NCI-H446 treated with DMSO at 0.1 percent for 48 hours (cell line): ENCODE data around the gene COL28A1.
A peak's percentile ranks its signal among the peaks of the same experiment; 100 is the strongest.
"Not testable (repeated sequence)": the region's sequence is repeated elsewhere in the genome, so short reads cannot be mapped to it uniquely, and the experiment has no call there.

ENCODE experiments used
- DNase-seq: peaks from one replicate; lab custom pipeline; 2025; lab: John Stamatoyannopoulos, UW

Gene COL28A1

DNA sequence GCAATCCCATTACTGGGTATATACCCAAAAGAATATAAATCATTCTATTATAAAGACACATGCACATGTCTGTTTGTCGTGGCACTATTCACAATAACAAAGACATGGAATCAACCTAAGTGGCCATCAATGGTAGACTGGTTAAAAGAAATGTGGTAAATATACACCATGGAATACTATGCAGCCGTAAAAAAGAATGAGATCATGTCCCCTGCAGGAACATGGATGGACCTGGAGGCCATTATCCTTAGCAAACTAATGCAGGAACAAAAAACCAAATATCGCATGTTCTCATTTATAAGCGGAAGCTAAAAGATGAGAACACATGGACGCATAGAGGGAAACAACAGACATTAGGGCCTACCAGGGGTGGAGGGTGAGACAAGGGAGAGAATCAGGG is 25.9 kb upstream of the COL28A1 start:
- not testable (repeated sequence) for DNase-seq

DNA sequence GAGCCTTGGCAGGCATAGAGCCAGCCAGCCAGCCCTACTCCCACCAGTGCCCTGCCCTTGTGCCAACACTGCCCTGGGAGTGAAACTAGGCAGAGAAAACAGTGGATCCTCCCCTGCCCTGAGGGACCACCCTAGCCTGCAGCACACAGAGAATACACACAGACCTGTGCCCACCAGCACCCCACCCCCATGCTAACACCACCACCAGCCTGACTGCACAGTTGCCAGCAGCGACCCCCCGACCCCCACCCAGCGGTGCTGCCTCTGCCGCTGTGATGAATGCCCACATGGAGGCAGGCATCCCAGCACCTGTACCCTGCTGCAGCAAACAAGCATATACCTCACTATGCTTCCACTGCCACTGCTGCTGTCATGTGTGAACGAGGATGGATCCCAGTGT is 21.6 kb upstream of the COL28A1 start:
- no peak for DNase-seq

DNA sequence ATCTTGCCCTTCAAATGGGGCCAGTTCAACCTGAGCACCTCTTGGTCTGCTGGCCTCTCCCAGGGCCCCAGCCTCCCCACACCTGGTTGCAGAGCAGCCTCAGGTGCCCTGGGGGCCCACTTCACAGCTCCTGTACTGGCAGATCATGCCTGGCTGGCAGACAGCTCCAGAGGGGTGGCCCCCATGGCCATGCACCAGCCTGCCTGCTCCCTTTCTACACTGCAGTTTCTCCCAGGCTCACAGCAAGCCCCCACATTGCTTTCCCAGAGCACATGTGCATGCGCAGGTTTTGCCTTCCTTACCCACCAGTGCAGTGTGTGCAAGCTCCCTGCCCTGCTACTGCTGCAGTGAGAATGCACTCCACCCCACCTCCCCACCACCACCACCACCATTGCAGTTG is 21.2 kb upstream of the COL28A1 start:
- no peak for DNase-seq

DNA sequence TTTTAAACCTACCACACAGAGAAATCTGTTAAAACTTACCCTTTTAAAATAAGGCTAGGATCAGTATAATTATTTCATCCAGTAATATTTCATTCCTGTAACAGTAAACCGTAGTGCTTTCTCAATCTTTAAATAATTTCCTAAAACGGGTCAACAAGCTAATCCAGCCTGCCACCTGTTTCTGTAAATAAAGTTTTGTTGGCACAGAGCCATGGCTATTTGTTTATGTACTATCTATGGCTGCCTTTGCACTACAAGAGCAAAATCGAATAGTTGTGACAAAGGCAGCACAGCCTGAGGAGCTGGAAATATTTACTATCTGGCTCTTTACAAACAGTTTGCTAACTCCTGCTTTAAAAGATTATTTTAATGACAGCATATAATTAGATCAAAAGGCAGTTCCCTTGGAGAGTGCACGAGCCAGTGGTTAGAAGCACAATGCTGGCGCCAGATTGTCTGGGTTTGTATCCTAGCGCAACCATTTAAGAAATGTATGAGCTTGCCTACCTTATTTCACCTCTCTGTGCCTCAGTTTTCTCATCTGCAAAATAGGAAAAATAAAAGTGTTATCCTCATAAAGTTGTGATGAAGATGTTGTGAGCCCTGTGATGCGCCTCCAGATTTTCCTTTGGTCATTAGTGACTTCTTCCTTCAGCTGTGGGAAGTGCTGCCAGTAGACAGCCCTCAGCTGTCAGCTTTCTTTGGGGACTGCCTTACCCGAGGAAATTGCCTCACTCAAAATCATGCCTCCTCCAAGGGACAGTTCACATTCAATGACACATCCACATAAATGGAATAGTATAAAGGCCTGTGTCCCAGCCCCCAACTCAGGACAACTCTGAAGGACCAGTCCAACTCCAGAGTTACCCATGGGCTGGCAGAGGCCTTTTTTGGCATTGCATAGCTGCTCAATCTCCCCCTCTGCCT is 19.2 kb upstream of the COL28A1 start:
- DNase-seq: peak; percentile 24

DNA sequence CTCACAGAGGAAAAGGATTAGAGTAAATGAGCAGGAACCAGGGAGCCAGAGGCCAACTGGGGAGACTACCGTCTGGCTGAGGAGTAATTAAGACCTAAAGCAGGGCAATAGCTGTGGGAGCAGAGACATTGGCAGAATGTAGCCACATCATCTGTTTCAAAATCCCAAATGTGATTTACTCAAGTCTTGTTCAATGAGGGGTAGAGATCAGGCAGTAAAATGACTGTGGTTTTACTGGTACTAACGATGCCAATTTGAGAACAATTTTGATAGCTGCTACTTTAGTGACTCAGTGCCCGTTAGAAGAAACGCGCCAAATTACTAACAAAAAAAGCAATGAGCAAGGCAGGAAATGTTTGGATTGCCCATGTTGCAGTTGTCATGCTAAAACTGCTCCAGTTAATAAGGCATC is 18.4 kb upstream of the COL28A1 start:
- peak; percentile 57 for DNase-seq

DNA sequence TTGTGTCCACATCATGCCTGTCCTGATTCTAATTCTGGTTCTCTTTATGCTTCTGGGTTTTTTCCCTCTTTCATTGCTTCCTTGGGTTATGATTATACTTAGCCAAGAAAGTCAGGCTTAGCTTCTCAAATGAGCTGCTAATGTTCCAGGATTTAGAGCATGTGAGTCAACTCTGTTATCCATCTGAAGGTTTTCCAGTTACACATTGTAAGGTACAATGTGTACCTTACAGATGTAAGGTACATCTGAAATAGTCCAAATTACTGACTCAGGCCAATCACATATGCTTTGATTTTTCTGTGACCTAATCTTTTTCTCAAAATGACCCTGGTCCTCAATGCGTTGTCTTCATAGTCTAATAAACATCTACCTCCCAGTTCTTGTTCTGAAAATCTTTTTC is 17.7 kb upstream of the COL28A1 start:
- DNase-seq: no peak

DNA sequence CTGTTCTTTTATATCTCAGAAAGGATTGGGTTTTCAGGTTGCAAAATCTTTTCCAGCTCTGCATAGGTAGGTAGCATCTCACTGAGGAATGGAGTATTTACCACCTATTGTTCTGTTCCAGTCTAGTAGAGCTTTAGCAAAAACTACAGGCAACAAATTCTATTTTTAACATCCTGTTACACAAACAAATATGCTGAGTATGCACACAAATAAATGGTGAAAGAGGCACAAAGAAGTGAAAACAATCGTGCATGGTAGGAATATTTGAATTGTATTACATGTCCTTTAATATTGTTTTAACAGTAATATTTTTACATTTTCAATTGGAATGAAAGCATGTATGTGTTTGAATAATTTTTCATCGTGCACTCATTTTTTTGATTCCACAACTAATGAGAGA is 16.5 kb upstream of the COL28A1 start:
- no peak for DNase-seq

DNA sequence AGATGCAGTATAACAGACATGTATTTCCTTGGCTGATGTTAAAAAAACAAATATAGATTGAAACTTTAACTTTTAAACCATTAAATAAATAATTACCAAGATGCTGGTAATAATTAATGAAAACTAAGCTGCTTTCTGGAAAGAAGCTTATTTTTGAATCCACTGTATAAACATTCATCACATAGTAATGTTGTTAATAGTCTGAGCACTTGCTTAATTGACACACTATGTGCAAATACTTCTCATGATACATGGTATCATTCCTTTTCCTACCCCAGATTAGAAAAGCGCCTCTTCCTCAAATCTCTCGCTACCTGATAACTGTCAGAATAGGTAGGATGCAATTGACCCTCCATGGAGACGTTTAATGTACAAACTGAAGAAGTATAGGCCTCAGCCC is 15.0 kb upstream of the COL28A1 start:
- DNase-seq: no peak

DNA sequence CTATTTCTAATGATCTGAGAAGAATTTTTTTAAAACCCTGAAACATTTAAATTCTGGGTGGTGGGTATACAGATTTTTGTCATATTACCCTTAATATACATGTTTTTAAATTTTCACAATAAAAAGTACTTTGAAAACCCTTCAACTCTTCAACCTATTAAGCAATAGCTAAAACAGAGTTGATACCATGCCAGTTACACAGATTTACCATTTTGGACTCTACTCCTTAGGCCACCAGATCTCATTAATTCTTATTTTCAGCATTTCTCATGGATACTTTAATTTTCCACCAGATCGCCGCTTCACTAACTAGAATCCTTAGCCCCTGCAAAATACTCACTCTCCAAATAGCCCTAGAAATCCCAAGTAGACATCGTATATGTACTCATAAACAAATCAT is 12.7 kb upstream of the COL28A1 start:
- DNase-seq: no peak

DNA sequence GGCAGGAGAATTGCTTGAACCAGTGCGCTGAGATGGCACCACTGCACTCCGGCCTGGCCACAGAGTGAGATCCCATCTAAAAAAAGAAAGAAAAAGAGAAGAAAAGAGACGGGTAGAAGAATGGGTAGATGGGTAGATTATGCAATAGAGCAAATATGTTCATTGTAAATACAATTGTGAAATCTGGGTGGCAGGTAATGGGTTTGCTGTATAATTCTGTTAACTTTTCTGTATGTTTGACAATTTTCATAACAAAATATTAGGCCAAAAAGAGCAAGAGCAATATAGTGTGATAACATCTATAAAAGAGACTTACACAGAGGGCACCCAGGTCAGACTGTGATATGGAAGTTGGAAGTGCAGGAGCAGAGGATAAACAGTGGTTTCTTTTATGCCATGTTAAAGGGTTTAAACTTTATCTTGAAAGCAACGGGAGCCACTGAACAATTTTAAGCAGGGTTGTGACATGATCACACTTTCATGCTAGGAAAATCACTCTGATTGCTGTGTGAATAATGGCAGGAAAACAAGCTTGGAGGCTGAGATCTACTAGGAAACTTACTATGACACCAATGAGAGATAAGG is 6.7 kb upstream of the COL28A1 start:
- DNase-seq: no peak

DNA sequence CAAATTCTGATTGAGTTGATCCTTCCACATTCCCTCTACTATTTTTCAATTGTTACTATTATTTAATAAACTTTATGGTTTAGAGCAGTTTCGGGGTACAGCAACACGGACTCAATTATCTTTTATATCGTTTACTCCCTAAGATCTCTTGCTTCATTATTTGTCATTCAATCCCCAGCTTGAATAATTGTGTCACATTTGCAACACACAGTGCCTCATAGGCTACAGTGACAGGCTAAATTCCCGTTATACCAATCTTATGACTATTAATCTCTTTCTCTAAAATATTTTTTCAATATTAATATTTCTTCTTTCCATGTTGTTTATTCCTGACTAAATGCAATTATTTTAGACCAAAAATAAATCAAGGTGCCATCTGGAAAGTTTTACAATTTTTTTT is 4.0 kb upstream of the COL28A1 start:
- DNase-seq: no peak

DNA sequence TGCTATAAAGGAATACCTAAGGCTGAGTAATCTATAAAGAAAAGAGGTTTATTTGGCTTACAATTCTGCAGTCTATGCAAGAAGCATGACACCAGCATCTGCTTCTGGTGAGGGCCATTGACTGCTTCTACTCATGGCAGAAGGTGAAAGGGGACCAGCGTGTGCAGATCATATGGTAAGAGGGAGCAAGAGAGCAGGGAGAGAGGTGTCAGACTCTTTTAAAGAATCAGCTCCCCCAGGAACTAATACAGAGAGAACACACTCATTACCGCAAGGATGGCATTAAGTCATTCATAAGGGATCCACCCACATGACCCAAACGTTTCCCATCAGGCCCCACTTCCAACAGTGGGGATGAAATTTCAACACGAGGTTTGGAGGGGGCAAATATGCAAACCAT is 3.5 kb upstream of the COL28A1 start:
- no peak for DNase-seq

DNA sequence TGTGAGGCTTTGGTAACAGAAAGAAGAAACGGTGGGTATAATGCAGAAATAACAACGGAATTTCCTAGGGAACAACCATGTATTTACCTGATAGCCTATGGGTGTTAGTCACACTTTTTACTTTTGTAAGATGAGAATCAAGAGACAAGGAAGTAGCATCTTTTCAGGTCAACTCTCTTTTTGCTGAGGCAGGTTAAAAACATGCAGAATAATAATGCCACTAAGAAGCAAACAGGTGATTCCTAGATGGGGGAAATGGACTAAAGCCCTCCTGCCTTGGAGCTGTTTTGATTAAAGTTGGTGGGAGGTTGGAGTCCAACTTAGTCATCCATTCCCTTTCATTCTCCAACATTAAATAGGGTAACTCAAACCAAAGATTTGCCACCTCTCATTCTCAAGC is 2.0 kb upstream of the COL28A1 start:
- no peak for DNase-seq

DNA sequence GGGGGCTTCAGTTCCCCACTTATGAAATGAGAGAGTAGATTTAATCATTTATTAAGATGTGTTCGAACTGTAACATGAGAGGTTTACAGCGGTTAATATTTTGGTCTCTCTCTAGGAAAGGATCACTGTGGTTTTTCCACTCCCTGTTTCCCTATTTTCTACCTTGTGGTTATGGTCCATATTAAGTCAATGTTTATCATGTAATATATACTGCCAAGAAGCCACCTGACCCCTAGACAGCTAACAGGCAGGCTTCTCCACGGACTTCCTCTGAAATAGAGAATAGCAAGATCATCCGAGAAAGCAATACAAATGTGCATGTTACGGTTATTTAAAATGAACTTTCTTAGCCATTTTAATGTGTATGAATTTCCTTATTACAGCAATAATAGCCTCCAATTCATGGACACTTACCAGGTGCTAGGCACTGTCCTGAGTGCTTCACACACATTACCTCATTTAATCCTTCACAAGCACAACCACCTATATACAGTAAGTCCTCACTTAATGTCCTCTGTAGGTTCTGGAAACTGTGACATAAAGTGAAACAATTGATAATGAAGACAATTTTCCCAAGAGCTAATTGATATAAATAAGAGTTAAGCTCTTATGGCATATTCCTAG is 835 bp upstream of the COL28A1 start:
- no peak for DNase-seq

DNA sequence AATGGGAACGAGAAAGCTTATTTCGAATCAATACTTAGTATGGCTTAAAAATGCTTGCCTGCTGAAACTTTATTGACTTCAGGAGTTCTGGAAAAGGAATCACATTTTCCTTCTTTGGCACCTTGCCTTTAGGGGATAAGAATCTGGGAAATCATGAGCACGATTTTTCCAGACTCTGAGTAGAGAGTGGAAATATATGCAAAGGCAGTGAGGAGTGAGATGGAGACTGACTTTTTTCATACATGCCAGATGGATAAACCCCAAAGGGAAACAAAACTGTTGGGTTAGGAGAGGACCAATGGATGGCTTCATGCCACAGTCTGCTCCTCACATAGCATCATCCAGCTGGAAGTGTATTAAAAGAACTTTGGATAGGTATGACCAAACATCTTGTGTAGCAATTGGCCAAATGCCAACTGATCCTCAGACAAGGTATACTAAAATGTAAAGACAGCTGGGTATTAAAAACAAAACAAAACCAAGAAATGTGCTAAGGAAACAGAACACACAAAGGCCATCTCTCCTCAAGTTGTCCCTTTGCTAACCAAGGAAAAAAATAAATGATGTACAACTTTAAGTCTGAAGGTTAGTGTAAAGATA is 1.7 kb downstream of the COL28A1 start:
- no peak for DNase-seq

DNA sequence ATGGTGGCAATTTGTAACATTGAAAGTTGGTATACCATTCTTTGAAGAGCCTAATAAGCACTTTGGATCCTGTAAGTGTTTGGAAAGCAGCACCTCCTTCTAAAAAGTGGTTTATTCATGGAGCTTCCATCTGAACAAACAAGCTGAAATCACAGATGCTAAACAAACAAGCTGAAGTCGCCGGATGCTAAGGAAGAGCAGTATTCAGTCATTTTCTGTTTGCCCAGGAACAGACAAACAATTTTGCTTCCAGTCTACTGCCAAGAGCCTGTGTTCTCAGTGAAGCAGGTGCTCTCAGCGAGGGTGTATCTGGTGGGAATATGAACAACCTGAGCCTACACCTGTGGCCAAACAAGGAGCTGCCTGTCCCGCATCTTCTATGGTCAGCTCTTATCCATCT is 6.3 kb downstream of the COL28A1 start:
- DNase-seq: no peak

DNA sequence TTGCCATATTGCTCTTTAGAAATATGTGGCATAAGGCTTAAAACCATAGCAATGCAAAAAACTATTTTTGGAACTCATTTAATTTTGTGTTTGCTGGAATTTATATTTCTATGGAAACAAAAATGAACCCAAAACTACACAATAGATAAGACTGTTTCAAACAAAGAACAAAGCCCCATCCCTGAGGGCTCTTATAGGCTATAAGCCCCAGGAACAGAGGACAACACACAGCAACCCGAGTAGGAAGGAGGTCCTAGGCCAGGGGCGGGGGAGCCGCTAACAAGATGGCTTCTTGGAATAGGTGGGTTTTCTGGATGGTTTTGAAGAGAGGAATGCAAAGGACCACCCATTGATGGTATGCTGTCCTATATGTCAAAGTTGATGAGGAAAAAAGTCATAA is 8.6 kb downstream of the COL28A1 start:
- no peak for DNase-seq

DNA sequence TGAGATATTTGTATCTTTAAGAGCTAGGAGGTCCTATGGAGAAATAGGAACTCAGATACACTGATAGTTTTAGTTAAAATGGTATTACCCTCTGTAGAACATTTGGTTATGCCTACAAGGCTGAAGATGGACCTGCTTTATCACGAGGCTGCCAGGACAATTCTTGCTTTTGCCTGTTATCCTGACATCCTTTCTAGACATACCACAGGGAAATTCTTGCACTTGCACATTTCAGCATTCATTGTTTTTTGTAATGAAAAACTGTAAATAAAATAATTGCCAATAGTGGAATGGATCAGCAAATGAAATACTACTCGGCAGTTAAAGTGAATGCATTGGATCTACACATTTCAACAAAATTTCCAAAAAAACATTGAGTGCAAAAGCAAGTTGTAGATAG is 9.7 kb downstream of the COL28A1 start:
- no peak for DNase-seq

DNA sequence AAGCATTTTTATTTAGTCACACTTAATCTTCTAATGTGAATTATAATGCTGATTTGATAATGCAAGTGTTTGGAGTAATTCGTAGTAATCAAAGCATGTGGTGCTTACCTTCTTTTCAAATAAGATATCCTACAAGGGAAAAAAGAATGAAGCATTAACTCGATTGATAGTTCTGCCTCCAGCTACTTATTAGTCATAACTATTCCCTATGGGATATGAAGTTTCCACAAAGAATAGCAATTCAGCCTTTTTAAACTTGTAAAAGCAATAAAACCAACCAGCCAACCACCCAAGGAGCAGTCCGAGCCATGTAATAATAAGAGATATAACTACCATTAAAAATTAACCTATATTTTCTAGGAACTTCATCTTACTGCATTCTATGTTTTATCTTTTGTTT is 11.6 kb downstream of the COL28A1 start:
- DNase-seq: no peak

DNA sequence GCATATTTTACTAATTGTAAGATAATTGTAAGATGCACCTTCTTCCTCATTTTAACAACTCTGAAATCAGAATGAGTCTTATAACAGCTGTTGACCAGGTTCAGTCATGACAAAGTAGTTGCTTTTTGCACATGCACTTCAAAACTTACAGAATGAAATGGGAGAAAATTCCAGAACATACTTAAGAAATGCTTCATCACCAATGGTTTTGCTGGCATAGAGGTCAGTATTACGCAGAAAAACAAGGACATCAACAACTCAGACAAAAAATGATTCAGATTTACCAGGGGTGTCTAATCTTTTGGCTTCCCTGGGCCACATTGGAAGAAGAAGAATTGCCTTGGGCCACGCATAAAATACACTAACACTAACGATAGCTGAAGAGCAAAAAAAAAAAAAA is 13.3 kb downstream of the COL28A1 start:
- DNase-seq: no peak

DNA sequence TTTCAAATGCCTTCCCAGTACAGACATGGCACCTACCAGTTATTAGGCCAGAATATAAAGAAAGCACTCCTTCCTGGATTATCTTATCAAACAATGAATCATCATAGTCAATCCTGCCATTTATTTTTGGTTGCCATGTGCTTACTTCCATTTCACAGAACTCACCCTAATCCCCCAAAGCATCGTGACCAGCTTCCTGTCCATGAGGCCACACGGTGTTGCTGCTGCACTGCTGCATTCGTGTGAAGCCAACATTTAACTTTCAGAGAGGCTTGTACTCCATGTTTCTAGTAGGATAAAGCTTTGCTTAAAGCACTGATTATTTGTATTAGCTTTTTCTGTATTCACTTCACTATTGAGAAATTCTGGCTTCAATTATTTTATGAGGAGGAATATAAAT is 14.4 kb downstream of the COL28A1 start:
- no peak for DNase-seq

DNA sequence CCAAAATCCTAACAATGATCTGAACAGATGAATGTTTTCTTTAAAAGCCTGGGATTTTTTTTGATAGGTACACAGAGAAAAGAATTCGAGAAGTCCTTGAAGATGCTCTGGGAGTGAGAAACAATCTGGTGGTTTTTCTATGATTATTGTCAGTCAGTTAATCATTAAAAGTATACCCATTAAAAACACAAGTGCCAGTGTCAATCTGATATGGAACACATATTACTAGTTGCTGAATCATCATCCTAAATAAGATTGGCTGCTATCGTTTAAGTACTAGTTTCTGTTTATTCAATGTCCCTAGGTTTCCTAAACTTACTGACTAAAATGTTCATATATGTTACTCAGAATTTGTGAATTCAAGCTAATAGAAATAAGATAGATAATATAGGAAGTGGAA is 16.1 kb downstream of the COL28A1 start:
- DNase-seq: no peak

DNA sequence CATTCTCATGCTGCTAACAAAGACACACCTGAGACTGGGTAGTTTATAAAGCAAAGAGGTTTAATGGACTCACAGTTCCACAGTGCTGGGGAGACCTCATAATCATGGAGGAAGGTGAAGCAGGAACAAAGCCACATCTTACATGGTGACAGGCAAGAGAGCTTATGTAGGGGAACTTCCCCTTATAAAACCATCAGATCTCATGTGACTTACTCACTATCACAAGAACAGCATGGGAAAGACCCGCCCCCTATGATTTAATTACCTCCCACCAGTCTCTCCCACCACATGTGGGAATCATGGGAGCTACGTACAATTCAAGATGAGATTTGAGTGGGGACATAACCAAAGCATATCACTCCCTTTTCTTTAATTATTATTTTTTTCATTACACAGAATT is 16.6 kb downstream of the COL28A1 start:
- DNase-seq: no peak
